Naive B cell (primary cell): ENCODE data around the gene BDH2. TPM values are rescaled to one million over a fixed set of nuclear protein-coding genes. Genes with fewer than 3 reads are reported as not detected.

Experiments used
- ATAC-seq, 2 donors: fragments of 150-1000 bp; cut with Tn5 transposase; 2 replicates each; pipeline ENCODE4 v1.10.0; 2021; ENCODE audit warnings: low read depth in 2 of 2, mild to moderate bottlenecking in 2 of 2, moderate library complexity in 2 of 2
- DNase-seq: peaks from one replicate; pipeline ENCODE4 v3.0.0; 2022
- H3K27ac Mint-ChIP-seq, 6 donors: one replicate each; pipeline ENCODE4 v1.8.0; 2020 to 2022; ENCODE audit warnings: mild to moderate bottlenecking in 6 of 6, mixed read lengths in 6 of 6, moderate library complexity in 5 of 6, inconsistent platforms in 2 of 6
- H3K27me3 Mint-ChIP-seq, 3 donors: one replicate each; pipeline ENCODE4 v1.8.0; 2021 to 2022; ENCODE audit warnings: mixed read lengths in 3 of 3, mild to moderate bottlenecking in 1 of 3
- H3K36me3 Mint-ChIP-seq, 2 donors: one replicate each; pipeline ENCODE4 v1.8.0; 2020 to 2022; ENCODE audit warnings: mixed read lengths in 2 of 2, inconsistent platforms in 1 of 2, mild to moderate bottlenecking in 1 of 2
- H3K4me1 Mint-ChIP-seq, 3 donors: one replicate each; pipeline ENCODE4 v1.8.0; 2020 to 2022; ENCODE audit warnings: mixed read lengths in 3 of 3, inconsistent platforms in 1 of 3, mild to moderate bottlenecking in 1 of 3, moderate library complexity in 1 of 3
- H3K4me3 Mint-ChIP-seq, 8 donors: one replicate each; pipeline ENCODE4 v1.8.0; 2020 to 2022; ENCODE audit warnings: mild to moderate bottlenecking in 8 of 8, mixed read lengths in 8 of 8, moderate library complexity in 8 of 8, inconsistent platforms in 2 of 8
- H3K9me3 Mint-ChIP-seq, 7 donors: one replicate each; pipeline ENCODE4 v1.8.0; 2020 to 2022; ENCODE audit warnings: mixed read lengths in 7 of 7, mild to moderate bottlenecking in 5 of 7, inconsistent platforms in 2 of 7, moderate library complexity in 1 of 7
- polyA plus RNA-seq, 6 donors: library from polyadenylated mRNA; unstranded; fragments of 300-500 nt; fragmentation: Illumina TruSeq; gene quantifications; one replicate each; pipeline ENCODE4 v1.2.3, GENCODE V29; 2021; ENCODE audit warnings: low read depth in 6 of 6

BDH2 gene
- polyA plus RNA-seq, 6 donors from 2014 or later: 12.9 to 22.9 (median 18.7) TPM

- Mint-ChIP-seq H3K36me3 (peaks cover 11 to 17% of the 10 kb centered on the region in 2 donors), H3K4me3 (no peak overlapping the region), H3K9me3 (peaks cover 0 to 7% (median 0%) of the 10 kb centered on the region in 7 donors), H3K4me1 (no peaks in the 10 kb centered on the region), H3K27ac (peak overlapping the region in 1 of 6 donors; percentile 26), H3K27me3 (no peaks in the 10 kb centered on the region)
- DNase-seq (no peak), ATAC-seq (peak in 1 of 2 donors; percentile 53)
Observed at GRCh38 chr4:103032574-103032973, 67.1 kb downstream of the BDH2 start.

GRCh38 chr4:103030791-103031190 is 68.8 kb downstream of the BDH2 start:
- Mint-ChIP-seq H3K36me3 (peaks cover 11% of the 10 kb centered on the region in 2 donors), H3K27me3 (no peaks in the 10 kb centered on the region), H3K9me3 (peaks cover 0 to 6% (median 0%) of the 10 kb centered on the region in 7 donors), H3K27ac (no peak overlapping the region), H3K4me3 (no peak overlapping the region), H3K4me1 (no peaks in the 10 kb centered on the region)
- DNase-seq (no peak), ATAC-seq (no peak)

DNA sequence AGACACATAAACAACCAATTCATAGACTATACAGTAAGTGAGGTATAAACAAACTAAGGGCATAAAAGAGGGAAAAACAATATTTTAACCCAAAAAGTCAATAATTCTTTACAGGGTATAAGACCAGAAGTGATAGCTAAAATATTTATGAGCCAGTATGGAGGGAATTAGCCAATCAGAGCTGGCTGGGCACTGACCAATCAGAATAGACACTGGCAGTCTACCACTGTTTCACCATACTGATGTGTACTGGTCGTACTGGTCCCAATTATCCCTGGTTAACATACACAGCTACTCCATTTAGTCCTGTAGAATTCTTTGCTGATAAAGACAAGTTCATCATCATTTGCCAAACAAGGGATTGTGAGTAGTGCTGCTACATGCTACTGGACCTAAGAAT is 70.3 kb downstream of the BDH2 start:
- Mint-ChIP-seq H3K4me1 (no peaks in the 10 kb centered on the region), H3K27ac (no peak overlapping the region)

More for the DNA sequence above, 70.3 kb downstream of the BDH2 start:
- H3K9me3 Mint-ChIP-seq: no peaks in the 10 kb centered on the region
- no peak overlapping the region for H3K4me3 Mint-ChIP-seq
- DNase-seq (no peak), ATAC-seq (no peak)
- peaks cover 5 to 11% of the 10 kb centered on the region in 2 donors for H3K36me3 Mint-ChIP-seq
- no peaks in the 10 kb centered on the region for H3K27me3 Mint-ChIP-seq

Other genes starting within 250 kb of the BDH2 start
- 10 to 100 TPM; 18.6 to 35.3 (median 27.1) TPM for gene CISD2, start 230.8 kb downstream of the BDH2 start, polyA plus RNA-seq
- 10 to 100 TPM in 1 of 6 donors, 1 to 10 TPM in 5; 1.7 to 12.5 (median 2.6) TPM for gene SLC9B1, start 80.1 kb downstream of the BDH2 start, polyA plus RNA-seq
- gene SLC9B2, start 23.1 kb downstream of the BDH2 start, polyA plus RNA-seq: 10 to 100 TPM; 10.2 to 26.3 (median 16.5) TPM
- 1 to 10 TPM in 1 of 6 donors, under 1 TPM in 3, not detected in 2; 0.17 to 1.2 (median 0.48) TPM for gene CENPE, start 98.5 kb upstream of the BDH2 start, polyA plus RNA-seq